ENCODE results near the gene MRPL58. TPM values are rescaled to one million over a fixed set of nuclear protein-coding genes. Genes with fewer than 3 reads are reported as not detected.
A peak's percentile ranks its signal among the peaks of the same experiment; 100 is the strongest.
"Not testable (repeated sequence)": the region's sequence is repeated elsewhere in the genome, so short reads cannot be mapped to it uniquely, and the experiment has no call there.

MRPL58 gene
- total RNA-seq, 2 donors from 2014 or later = 29.7 to 30.1 TPM

GRCh38 chr17:74981979-74982662 lies 30.3 kb upstream of the MRPL58 start:
- Mint-ChIP-seq H3K4me1 (peaks cover 6% of the 10 kb centered on the region), H3K27me3 (ENCODE audit: insufficient read depth) (peaks cover 17% of the 10 kb centered on the region), H3K4me3 (peak overlapping the region; percentile 74), H3K27ac (peak overlapping the region; percentile 97), H3K9me3 (no peaks in the 10 kb centered on the region), H3K36me3 (ENCODE audit: low read depth) (no peaks in the 10 kb centered on the region)
- Histone ChIP-seq H3K36me3 (ENCODE audit: control insufficient read depth, insufficient read depth, low read length) (no peaks in the 10 kb centered on the region), H3K4me1 (ENCODE audit: control insufficient read depth, insufficient read depth, low read length) (peaks cover 4% of the 10 kb centered on the region), H3K27ac (ENCODE audit: low read depth, low read length) (peak overlapping the region; percentile 50), H3K9ac (ENCODE audit: extremely low read depth, low read length, poor library complexity, severe bottlenecking) (peak overlapping the region; percentile 72), H3K9me3 (ENCODE audit: control insufficient read depth, low read length) (no peaks in the 10 kb centered on the region), H3K4me3 (ENCODE audit: low read length) (peak overlapping the region; percentile 95), H3K27me3 (ENCODE audit: control insufficient read depth, insufficient read depth, low read length, poor library complexity, severe bottlenecking) (peaks cover 15% of the 10 kb centered on the region)
- TF ChIP-seq CTCF (conservative IDR thresholded peaks at IDR 0.05) = no peak
- 1 to 2% methylated on average over 18 to 61 of the region's 61 CpGs for WGBS, 2 experiments (ENCODE audit: insufficient coverage in 1 of 2, insufficient read length in 1 of 2)
- peak; percentile 98 for DNase-seq

GRCh38 chr17:74982663-74983313 lies 29.7 kb upstream of the MRPL58 start:
- Mint-ChIP-seq H3K4me3 (peak overlapping the region; percentile 74), H3K27ac (peak overlapping the region; percentile 94), H3K27me3 (ENCODE audit: insufficient read depth) (peaks cover 16% of the 10 kb centered on the region)
- Histone ChIP-seq H3K27ac (ENCODE audit: low read depth, low read length) (peak overlapping the region; percentile 14), H3K9ac (ENCODE audit: extremely low read depth, low read length, poor library complexity, severe bottlenecking) (peak overlapping the region; percentile 72), H3K27me3 (ENCODE audit: control insufficient read depth, insufficient read depth, low read length, poor library complexity, severe bottlenecking) (peaks cover 14% of the 10 kb centered on the region), H3K4me3 (ENCODE audit: low read length) (peak overlapping the region; percentile 95)
- not testable (repeated sequence) for H3K4me1 ChIP-seq (ENCODE audit: control insufficient read depth, insufficient read depth, low read length); H3K9me3 Mint-ChIP-seq; DNase-seq; H3K36me3 ChIP-seq (ENCODE audit: control insufficient read depth, insufficient read depth, low read length); H3K9me3 ChIP-seq (ENCODE audit: control insufficient read depth, low read length); H3K36me3 Mint-ChIP-seq (ENCODE audit: low read depth); H3K4me1 Mint-ChIP-seq
- WGBS, 2 experiments (ENCODE audit: insufficient coverage in 1 of 2, insufficient read length in 1 of 2) = 18 to 29% methylated on average over 10 to 14 of the region's 14 CpGs

- no peaks in the 10 kb centered on the region for H3K27me3 Mint-ChIP-seq (ENCODE audit: insufficient read depth)
- peaks cover 6% of the 10 kb centered on the region for H3K4me1 Mint-ChIP-seq
- Histone ChIP-seq H3K9ac (ENCODE audit: extremely low read depth, low read length, poor library complexity, severe bottlenecking) (no peak overlapping the region), H3K36me3 (ENCODE audit: control insufficient read depth, insufficient read depth, low read length) (no peaks in the 10 kb centered on the region), H3K9me3 (ENCODE audit: control insufficient read depth, low read length) (no peaks in the 10 kb centered on the region), H3K27me3 (ENCODE audit: control insufficient read depth, insufficient read depth, low read length, poor library complexity, severe bottlenecking) (no peaks in the 10 kb centered on the region), H3K27ac (ENCODE audit: low read depth, low read length) (no peak overlapping the region), H3K4me3 (ENCODE audit: low read length) (no peak overlapping the region), H3K4me1 (ENCODE audit: control insufficient read depth, insufficient read depth, low read length) (peaks cover 8% of the 10 kb centered on the region)
- WGBS, 2 experiments (ENCODE audit: insufficient coverage in 1 of 2, insufficient read length in 1 of 2) = 100% methylated on average over 1 to 2 of the region's 3 CpGs
- no peak for TF ChIP-seq CTCF (conservative IDR thresholded peaks at IDR 0.05)
- no peaks in the 10 kb centered on the region for H3K9me3 Mint-ChIP-seq
- H3K36me3 Mint-ChIP-seq (ENCODE audit: low read depth) = no peaks in the 10 kb centered on the region
- H3K4me3 Mint-ChIP-seq = no peak overlapping the region
- DNase-seq = no peak
- H3K27ac Mint-ChIP-seq = no peak overlapping the region
Observed at GRCh38 chr17:74986206-74986576, 26.3 kb upstream of the MRPL58 start.
